SK-MEL-5 (cell line): Measurements from ENCODE around the gene C15orf39. TPM values are rescaled to one million over a fixed set of nuclear protein-coding genes. Genes with fewer than 3 reads are reported as not detected.
"Not testable (repeated sequence)": the region's sequence is repeated elsewhere in the genome, so short reads cannot be mapped to it uniquely, and the experiment has no call there.

ENCODE experiments used
- DNase-seq: peaks from one replicate; pipeline ENCODE4 v3.0.0-alpha.2; 2016; ENCODE audit warnings: low read depth, low spot score
- in situ Hi-C: cut with HindIII; loops from 2 replicates; pipeline ENCODE4 v1.10.0; 2016; ENCODE audit warnings: low sequenced_read_pairs, high pct_unique_total_duplicates, low pct_unique_long_range_greater_than_20kb
- total RNA-seq: library from RNA; depleted of rRNA; stranded (reverse); fragments of >200 nt; shearing (Covaris generic); gene quantifications from 2 replicates; pipeline ENCODE4 v1.2.3, GENCODE V29; 2014

The C15orf39 gene
- total RNA-seq, 1 experiment from 2014 or later = 10.1 TPM

DNA sequence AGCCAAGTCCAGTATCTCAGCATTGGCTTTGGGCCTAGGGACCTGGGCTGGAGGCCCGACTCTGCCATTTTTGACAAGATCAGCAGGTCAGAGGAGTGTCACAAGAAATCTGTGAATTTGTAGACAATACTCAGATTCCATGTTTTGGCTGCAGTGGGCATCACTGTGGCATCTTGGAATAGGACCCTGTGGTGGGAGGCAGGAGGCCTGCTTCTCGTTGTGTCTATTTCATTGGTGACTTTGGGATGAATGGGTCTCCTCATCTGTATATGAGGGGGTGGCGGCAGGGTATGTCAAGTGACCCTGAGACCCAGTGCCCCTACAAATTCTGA, 3.3 kb downstream of the C15orf39 start:
- in situ Hi-C loops = no loop called here
- no peak for DNase-seq

DNA sequence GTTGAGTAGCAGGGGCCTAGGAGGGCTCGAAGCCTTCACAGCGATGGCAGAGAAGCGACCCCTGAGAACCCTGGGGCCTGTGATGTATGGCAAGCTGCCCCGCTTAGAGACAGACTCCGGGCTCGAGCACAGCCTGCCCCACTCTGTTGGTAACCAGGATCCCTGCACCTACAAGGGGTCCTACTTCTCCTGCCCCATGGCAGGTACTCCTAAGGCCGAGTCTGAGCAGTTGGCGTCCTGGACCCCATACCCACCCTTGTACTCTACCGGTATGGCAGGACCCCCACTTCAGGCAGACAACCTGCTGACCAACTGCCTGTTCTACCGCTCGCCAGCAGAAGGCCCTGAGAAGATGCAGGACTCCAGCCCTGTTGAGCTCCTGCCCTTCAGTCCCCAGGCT, 4.3 kb downstream of the C15orf39 start:
- DNase-seq = no peak
- in situ Hi-C loops = no loop called here

DNA sequence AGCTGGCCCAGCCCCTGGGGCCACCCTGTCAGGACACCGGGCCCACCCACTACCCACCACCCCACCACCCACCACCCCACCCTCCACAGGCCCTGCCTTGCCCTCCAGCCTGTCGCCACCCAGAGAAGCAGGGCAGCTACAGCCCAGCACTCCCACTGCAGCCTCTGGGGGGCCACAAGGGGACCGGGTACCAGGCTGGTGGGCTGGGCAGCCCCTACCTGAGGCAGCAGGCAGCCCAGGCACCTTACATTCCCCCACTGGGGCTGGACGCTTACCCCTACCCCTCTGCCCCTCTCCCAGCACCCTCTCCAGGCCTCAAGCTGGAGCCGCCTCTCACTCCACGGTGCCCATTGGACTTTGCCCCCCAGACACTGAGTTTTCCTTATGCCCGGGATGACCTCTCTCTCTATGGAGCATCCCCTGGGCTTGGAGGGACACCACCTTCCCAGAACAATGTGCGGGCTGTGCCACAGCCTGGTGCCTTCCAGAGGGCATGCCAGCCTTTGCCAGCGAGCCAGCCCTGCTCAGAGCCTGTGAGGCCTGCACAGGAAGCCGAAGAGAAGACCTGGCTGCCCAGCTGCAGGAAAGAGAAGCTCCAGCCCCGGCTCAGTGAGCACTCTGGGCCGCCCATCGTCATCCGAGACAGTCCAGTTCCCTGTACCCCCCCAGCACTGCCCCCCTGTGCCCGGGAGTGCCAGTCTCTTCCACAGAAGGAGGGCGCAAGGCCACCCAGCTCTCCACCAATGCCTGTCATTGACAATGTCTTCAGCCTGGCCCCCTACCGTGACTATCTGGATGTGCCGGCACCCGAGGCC, 5.3 kb downstream of the C15orf39 start:
- DNase-seq = no peak
- in situ Hi-C loops = no loop called here

DNA sequence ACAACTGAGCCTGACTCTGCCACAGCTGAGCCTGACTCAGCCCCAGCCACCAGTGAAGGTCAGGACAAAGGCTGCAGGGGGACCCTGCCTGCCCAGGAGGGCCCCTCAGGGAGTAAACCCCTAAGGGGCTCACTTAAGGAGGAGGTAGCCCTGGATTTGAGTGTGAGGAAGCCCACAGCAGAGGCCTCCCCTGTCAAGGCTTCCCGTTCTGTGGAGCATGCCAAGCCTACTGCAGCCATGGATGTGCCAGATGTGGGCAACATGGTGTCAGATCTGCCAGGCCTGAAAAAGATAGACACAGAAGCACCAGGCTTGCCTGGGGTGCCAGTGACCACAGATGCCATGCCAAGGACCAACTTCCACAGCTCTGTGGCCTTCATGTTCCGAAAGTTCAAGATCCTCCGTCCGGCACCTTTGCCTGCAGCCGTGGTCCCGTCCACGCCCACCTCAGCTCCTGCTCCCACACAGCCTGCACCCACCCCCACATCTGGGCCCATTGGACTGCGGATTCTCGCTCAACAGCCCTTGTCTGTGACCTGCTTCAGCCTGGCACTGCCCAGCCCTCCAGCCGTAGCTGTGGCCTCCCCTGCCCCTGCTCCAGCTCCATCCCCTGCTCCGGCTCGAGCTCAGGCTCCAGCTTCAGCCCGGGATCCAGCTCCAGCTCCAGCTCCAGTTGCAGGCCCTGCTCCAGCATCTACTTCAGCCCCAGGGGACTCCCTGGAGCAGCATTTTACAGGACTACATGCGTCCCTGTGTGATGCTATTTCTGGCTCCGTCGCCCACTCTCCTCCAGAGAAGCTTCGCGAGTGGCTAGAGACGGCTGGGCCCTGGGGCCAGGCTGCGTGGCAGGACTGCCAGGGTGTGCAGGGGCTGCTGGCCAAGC, 6.2 kb downstream of the C15orf39 start:
- in situ Hi-C loops = no loop called here
- DNase-seq = no peak

DNA sequence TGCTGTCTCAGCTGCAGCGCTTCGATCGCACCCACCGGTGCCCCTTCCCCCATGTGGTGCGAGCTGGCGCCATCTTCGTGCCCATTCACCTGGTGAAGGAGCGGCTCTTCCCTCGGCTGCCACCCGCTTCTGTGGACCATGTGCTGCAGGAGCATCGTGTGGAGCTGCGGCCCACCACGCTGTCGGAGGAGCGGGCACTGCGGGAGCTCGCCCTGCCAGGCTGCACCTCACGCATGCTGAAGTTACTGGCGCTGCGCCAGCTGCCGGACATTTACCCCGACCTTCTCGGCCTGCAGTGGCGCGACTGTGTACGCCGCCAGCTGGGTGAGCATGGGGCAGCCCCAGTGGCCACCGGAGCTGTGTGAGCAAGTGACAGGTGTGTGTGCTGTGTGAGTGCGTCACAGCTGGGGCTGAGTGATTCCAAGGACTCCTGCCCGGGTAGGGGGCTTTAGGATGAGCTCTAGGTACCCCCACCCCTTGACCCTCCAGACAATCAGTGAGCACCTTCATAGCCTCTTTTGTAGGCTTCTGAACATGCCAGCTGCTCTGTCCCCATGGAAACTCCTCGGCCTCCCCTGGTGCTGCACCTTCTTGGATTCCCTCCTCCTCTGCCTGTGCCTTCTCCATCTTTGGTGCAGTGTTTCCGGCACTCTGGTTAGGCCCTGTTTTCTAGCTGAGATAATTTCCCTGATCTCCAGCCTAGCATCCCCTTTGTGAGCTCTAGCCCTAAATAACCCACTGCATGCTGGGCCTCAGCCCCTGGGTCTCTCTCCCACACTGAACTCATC, 7.0 kb downstream of the C15orf39 start:
- no peak for DNase-seq
- in situ Hi-C loops = no loop called here

DNA sequence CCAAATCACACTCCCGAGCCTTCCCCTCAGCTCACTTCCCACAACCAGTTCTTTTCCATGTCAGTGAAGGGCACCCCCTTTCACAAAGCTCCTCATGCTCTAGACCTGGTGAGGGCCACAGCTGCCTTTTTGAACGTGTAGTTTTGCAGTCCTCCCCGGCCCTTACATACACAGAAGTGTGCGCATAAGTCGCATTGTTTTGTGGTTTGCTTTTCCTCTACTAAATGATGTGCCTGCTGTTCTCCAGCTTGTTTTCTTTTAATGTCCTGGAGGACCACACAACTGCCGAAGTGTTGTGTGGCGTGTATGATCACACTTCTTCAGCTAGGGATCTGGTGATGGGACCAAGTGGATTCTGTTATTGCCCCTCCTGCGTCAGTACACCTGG, 7.6 kb downstream of the C15orf39 start:
- in situ Hi-C loops = no loop called here
- no peak for DNase-seq

DNA sequence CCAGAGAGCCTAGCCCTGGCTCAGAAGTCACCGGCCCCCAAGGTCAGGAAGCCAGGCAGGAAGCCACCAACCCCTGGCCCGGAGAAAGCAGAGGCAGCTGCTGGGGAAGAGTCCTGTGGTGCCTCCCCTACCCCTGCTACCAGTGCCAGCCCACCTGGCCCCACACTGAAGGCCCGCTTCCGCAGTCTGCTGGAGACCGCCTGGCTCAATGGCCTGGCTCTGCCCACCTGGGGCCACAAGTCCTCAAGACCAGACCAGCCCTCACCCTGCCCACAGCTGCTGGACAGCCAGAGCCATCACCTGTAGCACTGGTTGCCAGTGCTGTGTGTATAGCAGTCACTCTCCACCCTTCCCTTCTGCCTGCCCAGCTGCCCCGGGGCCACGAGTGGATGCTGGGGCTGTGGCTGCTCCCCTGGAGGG, 9.1 kb downstream of the C15orf39 start:
- no peak for DNase-seq
- in situ Hi-C loops = no loop called here

DNA sequence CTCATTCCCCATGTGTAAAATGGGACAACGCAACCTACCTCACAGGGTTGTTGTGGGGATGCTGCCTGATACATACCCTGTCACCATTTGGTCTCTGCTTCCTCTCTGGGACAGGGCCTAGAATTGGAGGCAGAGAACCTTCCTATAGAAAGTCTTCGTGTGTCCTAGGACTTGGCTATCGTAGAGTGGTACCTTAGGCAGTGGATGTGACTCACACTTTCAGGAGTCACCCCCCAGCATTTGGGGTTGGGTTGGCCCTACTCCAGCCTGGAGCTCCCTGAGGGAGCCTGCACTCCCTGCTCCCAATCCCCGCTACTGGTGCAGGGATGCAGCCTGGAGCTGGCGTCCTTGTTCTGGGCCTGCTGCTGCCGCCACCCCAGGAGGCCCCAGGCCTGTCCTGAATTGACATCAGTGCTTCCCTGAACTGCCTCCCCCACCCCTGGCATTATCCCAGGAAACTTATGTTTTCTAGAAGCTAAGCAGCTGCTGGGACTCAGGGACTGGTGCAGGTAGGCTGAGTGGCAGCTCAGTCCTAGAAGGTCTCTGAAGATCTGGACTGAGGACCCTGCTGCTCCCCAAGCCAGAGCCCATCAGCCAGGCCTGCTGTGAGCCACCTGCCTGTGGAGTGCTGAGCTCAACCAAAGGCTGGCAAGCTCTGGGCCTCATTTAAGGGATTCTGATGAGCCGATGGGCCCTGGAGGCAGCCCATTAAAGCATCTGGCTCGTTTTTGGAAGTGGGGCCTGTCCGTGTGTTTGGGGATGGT, 9.9 kb downstream of the C15orf39 start:
- in situ Hi-C loops = no loop called here
- no peak for DNase-seq

DNA sequence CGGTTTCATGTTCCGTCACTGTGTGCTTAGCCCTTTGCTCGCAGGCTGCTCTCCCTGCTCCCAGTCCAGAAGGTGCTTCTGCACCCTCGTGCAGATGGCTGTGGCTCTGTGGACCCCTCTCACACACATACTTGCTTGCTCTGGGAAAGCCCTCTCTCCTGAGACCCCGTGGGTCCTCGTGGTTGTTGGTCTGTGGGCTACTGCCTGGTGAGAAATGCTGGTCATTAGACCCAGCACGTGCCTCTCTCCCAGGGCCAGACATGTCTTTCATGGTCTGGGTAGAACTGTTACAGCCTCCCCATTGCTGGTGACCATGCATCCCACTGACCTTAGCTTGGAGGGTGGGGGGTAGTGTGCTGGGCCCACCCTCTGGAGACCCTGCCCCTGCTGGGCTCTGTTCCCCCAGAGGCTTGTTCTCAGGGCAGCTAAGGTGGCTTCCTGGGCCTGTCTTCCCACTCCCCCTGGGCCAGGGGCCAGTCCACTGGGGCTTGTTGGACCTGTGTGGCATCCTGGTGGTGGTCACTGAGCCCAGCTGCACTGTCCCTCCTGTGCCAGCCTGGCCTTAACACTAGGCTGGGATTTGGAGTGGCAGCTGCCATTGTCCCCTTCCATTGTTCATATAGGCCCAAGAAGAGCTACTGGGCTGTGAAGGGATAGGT, 10.6 kb downstream of the C15orf39 start:
- in situ Hi-C loops = no loop called here
- DNase-seq = no peak

DNA sequence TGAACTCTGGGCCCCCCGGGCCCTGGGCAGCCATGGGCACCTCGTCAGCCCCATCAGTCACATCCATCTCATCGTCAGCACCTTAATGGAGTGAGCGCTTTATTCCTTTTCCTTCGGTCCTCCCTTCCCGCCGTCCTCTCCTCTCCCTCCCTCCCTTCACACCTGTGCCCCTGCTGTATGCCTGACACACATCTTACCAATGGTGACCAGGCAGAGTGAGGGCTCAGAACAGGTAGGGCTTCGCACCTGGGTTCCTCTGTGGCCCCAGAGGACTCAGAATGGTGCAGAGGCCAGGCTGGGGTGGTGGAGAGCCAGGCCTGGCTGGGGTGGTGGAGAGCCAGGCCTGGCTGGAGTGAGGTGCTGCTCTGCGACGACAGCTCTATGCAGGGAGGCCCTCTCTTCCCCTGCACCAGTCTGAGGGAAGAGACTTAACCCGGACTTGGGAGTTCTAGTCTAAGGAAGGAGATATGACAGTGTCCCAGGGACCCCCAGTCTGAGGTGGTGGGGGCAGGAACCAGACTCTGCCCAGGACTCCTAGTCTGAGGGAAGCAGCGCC, 11.6 kb downstream of the C15orf39 start:
- no peak for DNase-seq
- in situ Hi-C loops = no loop called here

DNA sequence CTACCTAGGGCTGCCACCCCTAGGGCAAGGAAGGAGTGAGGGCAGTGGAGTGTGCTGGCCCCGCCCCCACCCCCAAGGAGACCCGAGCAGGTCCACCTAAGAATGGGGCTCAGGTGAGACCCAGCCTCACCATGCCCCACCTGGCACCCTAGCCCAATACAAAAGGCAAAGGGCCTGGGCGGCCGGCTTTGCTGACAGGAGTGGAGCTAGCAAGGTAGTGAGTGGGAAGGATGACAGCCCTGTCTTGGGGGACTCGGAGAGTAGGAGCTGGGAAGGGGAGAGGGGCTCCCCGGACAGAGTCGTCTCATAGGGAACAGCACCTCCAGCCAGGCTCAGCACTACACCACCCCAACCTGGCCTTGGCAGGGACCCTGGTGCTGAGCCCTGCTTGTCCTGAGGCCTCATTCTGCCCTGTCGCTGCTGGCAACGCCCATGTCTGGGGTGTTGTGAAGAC, 12.1 kb downstream of the C15orf39 start:
- in situ Hi-C loops = no loop called here
- no peak for DNase-seq

DNA sequence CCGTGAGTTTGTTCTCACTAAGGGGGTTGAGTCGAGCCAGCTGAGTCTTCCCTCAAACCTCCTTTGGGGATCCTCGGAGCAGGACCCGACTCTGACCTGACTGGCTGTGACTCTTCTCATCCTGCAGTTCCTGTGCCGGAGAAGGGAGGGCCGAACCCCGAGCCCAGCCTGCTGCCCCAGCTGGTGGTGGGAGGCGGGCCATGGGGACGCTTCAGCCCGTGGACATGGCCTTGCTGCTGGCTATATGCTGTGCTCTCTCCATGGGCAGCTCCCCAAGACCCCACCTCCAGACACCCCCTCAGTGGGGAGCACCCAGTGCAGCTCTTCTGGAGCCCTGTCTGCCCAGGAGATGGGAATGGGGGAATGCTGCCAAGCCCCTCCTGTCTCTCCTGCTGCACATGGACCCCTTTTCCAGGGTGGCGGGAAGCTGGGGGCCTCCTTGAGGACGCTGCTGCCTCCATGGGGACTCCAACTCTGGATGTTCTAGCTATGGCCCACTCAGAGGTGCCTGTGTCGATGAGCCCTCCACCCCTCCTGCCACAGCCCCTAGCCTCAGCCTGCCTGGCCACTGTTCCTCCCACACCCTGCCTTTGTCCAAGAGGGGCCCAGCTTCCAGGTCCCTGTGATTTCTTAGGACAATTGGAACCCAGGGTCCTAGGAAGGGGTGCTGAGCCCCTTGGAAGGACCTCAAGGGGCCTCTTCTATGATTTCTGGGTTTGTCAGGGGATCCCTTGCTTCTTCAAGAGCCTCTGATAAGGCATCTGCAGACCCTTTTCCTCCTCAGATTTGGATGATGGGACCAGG, 12.8 kb downstream of the C15orf39 start:
- no peak for DNase-seq

DNA sequence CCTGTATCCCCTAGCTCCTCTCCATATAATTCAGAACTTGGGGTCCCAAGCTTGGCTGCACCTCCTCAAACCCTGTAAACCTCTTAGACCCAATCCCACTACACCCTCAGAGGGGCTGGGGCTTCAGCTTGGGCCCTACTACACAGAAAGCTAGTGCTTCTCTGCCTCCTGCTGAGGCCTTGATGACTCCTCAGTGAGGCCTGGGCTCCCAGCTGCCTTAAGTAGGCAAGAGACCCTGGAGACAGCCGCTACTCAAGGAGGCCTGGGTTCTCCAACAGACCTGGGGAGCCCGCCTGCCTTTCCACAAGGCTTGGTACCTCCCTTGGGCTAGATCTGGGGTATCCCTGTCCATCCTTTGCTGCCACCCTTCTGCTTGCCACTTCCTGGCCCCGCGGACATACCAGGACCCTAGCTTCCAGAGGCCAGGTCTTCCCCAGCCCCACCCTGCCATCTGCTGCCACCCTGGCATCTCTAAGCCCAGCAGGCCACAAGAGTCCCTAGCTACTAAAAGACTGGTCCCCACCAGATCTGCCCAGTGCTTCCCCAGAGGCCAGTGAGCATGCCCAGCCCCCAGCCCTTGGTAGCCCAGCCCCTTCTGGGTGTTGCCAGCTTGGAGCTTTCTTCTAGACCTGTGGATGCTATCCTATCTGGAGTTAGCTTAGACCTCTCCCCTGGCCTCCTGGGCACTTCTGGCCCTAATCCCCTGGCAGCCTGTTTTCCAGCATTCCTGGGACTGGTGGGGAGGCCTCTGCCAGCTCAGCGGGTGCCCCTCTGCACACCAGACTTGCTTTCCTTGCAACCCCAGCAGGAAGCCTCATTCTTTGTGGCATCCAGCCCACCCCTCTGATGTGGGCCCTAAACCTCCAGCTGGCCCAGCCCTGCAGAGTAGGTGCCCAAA, 13.7 kb downstream of the C15orf39 start:
- in situ Hi-C loops = no loop called here
- DNase-seq = no peak

More for the DNA sequence above, 12.8 kb downstream of the C15orf39 start:
- in situ Hi-C loops = no loop called here

DNA sequence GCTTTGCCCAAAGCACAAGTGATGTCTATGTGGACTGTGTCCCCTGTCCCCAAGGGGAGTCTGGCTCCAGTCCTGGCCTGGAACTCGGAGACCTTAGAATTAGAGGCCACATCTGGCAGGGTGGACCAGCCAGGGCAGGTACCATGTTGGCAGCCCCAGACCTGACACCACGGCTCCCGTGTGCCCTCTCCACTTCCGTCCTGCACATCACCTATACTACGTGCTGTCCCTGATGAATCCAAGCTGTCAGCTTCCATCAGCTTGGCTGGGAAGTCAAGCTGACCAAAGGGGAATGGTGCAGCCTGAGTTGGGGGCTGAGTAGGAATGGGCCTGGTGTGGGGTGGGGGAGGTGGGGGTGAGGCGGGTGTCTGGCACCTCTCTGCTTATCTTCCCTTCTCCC, 15.3 kb downstream of the C15orf39 start:
- in situ Hi-C loops = no loop called here
- no peak for DNase-seq

DNA sequence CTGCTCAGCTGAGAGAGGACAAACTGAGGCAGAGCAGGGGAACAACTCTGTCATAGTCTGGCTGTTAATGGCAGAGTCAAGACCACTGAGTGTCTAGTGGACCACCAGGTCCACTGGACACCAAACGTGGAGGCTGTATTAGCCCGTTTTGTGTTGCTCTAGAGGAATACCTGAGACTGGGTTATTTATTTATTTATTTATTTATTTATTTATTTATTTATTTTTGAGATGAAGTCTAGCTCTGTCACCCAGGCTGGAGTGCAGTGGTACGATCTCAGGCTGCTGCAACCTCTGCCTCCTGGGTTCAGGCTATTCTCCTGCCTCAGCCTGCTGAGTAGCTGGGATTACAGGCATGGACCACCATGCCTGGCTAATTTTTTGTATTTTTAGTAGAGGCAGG, 15.9 kb downstream of the C15orf39 start:
- in situ Hi-C loops, DNase-seq: not testable (repeated sequence)
